ENCODE data around the gene GRB10. TPM values are rescaled to one million over a fixed set of nuclear protein-coding genes. Genes with fewer than 3 reads are reported as not detected.

GRB10 gene
- total RNA-seq, 2 donors from 2014 or later: 10.3 to 15.1 TPM

DNA sequence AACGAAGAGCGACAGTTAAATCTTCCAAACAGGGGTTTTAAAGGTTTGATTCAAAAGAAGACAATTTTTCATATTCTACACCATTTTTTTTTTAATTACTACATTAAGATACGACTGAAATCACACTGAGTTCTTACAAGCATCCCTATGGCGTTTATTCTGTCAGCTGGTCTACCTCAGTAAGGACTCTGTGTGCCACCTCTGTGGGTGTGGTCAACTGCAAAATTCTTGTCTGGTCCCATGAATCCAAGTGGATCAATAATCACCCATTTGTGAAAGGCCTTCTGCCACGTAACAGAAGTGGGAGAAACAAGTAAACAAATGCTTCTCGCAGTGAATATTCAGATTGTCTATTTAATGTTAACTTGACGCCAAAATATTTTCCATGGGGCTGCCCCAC lies 104.1 kb downstream of the GRB10 start:
- H3K27ac ChIP-seq: no peak overlapping the region
- no peak for DNase-seq

DNA sequence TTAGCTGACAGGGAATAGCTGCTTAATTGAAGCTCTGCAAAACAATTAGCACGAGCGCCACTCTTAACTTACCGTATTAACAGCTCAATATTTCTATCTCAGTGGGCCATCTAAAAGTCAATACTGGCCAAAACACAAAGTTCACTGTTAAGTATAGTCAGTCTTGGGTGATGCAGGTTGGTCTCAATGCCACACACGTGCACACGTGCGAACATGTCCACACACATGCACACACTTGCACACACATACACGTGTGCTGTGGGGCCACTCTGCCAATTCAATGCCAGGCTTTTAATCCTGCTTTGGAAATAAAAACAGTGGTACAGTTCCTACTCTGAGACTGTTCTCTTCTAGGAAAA lies 105.1 kb downstream of the GRB10 start:
- no peaks in the 10 kb centered on the region for H3K27me3 ChIP-seq
- no peak overlapping the region for H3K27ac ChIP-seq
- H3K9ac ChIP-seq (ENCODE audit: low read depth in 2 of 2, low read length in 2 of 2): no peak overlapping the region
- no peaks in the 10 kb centered on the region for H3K36me3 ChIP-seq
- no peaks in the 10 kb centered on the region for H3K4me1 ChIP-seq
- H3K9me3 ChIP-seq: no peaks in the 10 kb centered on the region
- TF ChIP-seq, protein P1, sequence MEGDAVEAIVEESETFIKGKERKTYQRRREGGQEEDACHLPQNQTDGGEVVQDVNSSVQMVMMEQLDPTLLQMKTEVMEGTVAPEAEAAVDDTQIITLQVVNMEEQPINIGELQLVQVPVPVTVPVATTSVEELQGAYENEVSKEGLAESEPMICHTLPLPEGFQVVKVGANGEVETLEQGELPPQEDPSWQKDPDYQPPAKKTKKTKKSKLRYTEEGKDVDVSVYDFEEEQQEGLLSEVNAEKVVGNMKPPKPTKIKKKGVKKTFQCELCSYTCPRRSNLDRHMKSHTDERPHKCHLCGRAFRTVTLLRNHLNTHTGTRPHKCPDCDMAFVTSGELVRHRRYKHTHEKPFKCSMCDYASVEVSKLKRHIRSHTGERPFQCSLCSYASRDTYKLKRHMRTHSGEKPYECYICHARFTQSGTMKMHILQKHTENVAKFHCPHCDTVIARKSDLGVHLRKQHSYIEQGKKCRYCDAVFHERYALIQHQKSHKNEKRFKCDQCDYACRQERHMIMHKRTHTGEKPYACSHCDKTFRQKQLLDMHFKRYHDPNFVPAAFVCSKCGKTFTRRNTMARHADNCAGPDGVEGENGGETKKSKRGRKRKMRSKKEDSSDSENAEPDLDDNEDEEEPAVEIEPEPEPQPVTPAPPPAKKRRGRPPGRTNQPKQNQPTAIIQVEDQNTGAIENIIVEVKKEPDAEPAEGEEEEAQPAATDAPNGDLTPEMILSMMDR (IDR thresholded peaks at IDR 0.05): no peak
- DNase-seq: no peak
- intact Hi-C loops (cut with DNase I): loop anchor here (5.0 kb wide), 1 partner anchor 470 kb away; no protein-coding TSS in a partner anchor
- H3K4me3 ChIP-seq: no peak overlapping the region

More for the DNA sequence above, 104.1 kb downstream of the GRB10 start:
- intact Hi-C loops (cut with DNase I): loop anchor here (2.0 to 5.0 kb wide), 2 partner anchors 210 to 471 kb away; no protein-coding TSS in a partner anchor
- H3K27me3 ChIP-seq: no peaks in the 10 kb centered on the region
- TF ChIP-seq, protein P1 (IDR thresholded peaks at IDR 0.05): no peak
- no peaks in the 10 kb centered on the region for H3K9me3 ChIP-seq
- H3K9ac ChIP-seq (ENCODE audit: low read depth in 2 of 2, low read length in 2 of 2): no peak overlapping the region
- no peak overlapping the region for H3K4me3 ChIP-seq
- H3K36me3 ChIP-seq: no peaks in the 10 kb centered on the region
- no peaks in the 10 kb centered on the region for H3K4me1 ChIP-seq

DNA sequence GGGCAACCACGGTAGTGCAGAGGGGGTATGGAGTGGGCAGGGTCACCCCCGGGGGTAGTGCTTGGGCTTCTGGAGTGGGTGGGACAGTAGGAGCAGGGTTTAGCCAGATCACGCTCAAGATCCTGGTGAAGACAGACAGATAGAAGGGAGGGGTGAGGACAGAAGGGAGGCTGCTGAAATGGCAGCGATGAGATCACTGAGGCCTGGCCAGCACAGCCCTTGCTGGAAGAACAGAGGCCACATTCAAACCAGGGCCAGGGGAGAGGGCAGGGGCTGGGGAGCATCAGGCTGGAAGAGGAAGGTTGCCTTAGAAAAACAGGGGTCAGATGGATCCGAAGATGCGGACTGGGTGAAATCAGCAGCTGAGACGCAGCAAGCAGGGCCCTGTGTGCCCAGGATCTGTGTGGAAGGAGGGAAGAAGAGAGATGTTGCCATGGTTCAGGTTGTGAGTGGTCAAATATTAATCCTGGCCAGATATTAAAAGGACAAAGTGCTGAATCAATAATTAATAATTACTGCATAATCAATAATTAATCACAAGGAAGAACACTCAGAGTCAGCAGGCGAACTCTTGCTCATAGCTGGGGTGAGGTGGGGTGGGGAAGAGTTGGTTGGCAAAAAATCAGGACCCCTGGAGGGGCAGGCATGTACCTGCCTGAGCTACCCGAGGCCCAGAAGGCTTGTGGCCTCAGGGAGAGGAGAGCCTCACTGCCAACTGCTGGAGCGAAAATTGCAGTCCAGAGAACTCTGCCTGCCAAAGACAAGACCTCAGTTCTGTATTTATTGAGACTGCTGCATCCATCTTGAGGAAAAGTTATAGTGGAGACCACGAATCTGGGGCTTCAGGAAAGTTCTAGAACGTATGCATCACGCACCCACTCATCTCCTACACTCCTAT lies 105.7 kb downstream of the GRB10 start:
- DNase-seq: no peak
- Histone ChIP-seq H3K9ac (ENCODE audit: low read depth in 2 of 2, low read length in 2 of 2) (no peak overlapping the region), H3K9me3 (no peaks in the 10 kb centered on the region), H3K36me3 (no peaks in the 10 kb centered on the region), H3K27ac (no peak overlapping the region), H3K4me3 (no peak overlapping the region), H3K4me1 (no peaks in the 10 kb centered on the region), H3K27me3 (no peaks in the 10 kb centered on the region)
- TF ChIP-seq, protein P1 (IDR thresholded peaks at IDR 0.05): no peak
- intact Hi-C loops (cut with DNase I): loop anchor here (5.0 kb wide), 1 partner anchor 470 kb away; no protein-coding TSS in a partner anchor

DNA sequence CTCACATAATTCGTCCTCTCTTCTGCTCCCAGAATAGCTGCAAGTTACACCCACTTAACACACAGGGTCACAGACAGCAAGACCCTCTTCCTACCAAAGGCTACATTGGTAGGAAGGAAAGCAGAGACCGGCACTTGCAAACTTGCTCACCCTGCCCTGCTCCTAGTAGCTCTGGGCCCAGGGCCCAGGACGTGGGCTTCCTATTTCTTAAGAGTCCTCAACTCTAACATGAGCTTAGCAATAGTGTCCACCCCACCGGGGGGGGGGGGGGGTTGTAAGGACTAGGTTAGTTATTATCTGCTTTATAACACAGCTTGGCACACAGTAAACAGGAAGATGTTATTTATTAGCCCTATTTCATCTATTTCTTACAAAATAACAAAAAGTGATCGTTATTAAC lies 106.6 kb downstream of the GRB10 start:
- H3K4me1 ChIP-seq: no peaks in the 10 kb centered on the region
- no peak overlapping the region for H3K4me3 ChIP-seq
- no peaks in the 10 kb centered on the region for H3K9me3 ChIP-seq
- TF ChIP-seq, protein P1 (IDR thresholded peaks at IDR 0.05): no peak
- no peak overlapping the region for H3K9ac ChIP-seq (ENCODE audit: low read depth in 2 of 2, low read length in 2 of 2)
- H3K27ac ChIP-seq: no peak overlapping the region
- intact Hi-C loops (cut with DNase I): loop anchor here (5.0 kb wide), 1 partner anchor 469 kb away; no protein-coding TSS in a partner anchor
- no peaks in the 10 kb centered on the region for H3K36me3 ChIP-seq
- no peak for DNase-seq
- H3K27me3 ChIP-seq: no peaks in the 10 kb centered on the region

DNA sequence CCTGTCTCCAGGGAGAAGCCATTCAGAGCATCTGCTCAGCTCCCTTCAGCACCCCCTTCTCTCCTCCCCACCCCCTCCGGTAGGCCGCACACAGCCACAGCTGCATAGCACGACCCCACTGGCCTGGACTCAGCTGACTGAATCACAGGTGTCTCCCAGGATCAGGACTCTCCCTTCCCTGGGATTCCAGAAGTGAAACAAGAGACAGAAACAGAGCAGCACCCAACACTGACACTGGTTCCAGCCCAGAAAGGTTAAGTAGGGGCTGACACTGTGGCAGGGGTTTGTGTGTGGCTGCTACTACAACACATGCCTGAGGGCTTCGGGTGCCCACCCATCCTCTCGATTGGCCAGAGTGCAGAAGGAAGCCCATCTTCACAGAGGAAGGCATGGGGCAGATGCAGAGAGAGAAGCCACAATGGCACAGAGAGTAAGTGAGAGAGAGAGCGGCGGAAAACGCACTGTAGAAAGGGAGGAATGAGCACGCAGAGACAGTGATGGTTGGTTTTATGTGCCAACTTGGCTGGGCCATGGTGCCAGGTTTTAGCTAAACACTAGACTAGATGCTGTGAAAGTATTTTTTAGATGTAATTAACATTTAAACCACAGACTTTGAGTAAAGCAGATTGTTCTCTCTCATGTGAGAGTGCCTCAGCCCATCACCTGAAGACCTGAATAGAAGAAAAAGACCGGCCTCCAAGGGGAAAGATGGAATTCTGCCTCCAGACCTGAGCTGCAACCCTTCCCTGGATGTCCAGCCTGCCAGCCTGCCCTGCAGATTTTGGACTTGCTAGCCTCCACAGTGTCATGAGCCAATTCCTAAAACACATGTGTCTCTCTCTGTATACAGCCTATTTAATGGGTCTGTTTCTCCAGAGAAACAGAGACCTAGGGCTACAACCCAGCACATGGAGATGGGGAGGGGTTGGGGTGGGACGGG lies 107.5 kb downstream of the GRB10 start:
- H3K4me3 ChIP-seq: no peak overlapping the region
- intact Hi-C loops (cut with DNase I): loop anchor here (5.0 kb wide), 1 partner anchor 468 kb away; no protein-coding TSS in a partner anchor
- no peaks in the 10 kb centered on the region for H3K4me1 ChIP-seq
- H3K27ac ChIP-seq: no peak overlapping the region
- no peak overlapping the region for H3K9ac ChIP-seq (ENCODE audit: low read depth in 2 of 2, low read length in 2 of 2)
- H3K27me3 ChIP-seq: no peaks in the 10 kb centered on the region
- no peaks in the 10 kb centered on the region for H3K36me3 ChIP-seq
- TF ChIP-seq, protein P1 (IDR thresholded peaks at IDR 0.05): no peak
- H3K9me3 ChIP-seq: no peaks in the 10 kb centered on the region
- no peak for DNase-seq

Measured in colonic mucosa (tissue), 4 donors.